Measurements from ENCODE around the gene BNC2.
"Not testable (repeated sequence)": the region's sequence is repeated elsewhere in the genome, so short reads cannot be mapped to it uniquely, and the experiment has no call there.

The BNC2 gene

GRCh38 chr9:16575986-16576245 lies 294.6 kb downstream of the BNC2 start:
- no peak for DNase-seq

GRCh38 chr9:16575142-16575985 lies 295.1 kb downstream of the BNC2 start:
- DNase-seq, result no peak

- DNase-seq, result no peak
These were observed 298.3 kb downstream of the BNC2 start for GRCh38 chr9:16572005-16572734.

GRCh38 chr9:16571127-16571802 lies 299.2 kb downstream of the BNC2 start:
- no peak for DNase-seq

GRCh38 chr9:16563446-16563845 lies 307.0 kb downstream of the BNC2 start:
- DNase-seq, result no peak

- no peak for DNase-seq
These were observed 309.3 kb downstream of the BNC2 start for GRCh38 chr9:16561121-16561520.

- DNase-seq, result no peak
These were observed 310.9 kb downstream of the BNC2 start for GRCh38 chr9:16559418-16560188.

- DNase-seq, result no peak
These were observed 314.7 kb downstream of the BNC2 start for GRCh38 chr9:16555802-16556201.

- no peak for DNase-seq
These were observed 316.5 kb downstream of the BNC2 start for GRCh38 chr9:16553869-16554540.

- no peak for DNase-seq
These were observed 318.2 kb downstream of the BNC2 start for GRCh38 chr9:16552252-16552651.

- DNase-seq, result no peak
These were observed 318.8 kb downstream of the BNC2 start for GRCh38 chr9:16551692-16552091.

- DNase-seq, result no peak
These were observed 324.8 kb downstream of the BNC2 start for GRCh38 chr9:16545639-16546038.

- no peak for DNase-seq
These were observed 325.6 kb downstream of the BNC2 start for GRCh38 chr9:16544842-16545241.

- DNase-seq, result no peak
These were observed 326.8 kb downstream of the BNC2 start for GRCh38 chr9:16543686-16544085.

- no peak for DNase-seq
These were observed 327.2 kb downstream of the BNC2 start for GRCh38 chr9:16543225-16543624.

- DNase-seq, result no peak
These were observed 328.2 kb downstream of the BNC2 start for GRCh38 chr9:16542290-16542689.

GRCh38 chr9:16540743-16541613 lies 329.5 kb downstream of the BNC2 start:
- no peak for DNase-seq

GRCh38 chr9:16539626-16540025 lies 330.8 kb downstream of the BNC2 start:
- DNase-seq, result not testable (repeated sequence)

- DNase-seq, result no peak
These were observed 334.9 kb downstream of the BNC2 start for GRCh38 chr9:16535555-16535954.

- DNase-seq, result no peak
These were observed 337.6 kb downstream of the BNC2 start for GRCh38 chr9:16532681-16533450.

GRCh38 chr9:16532272-16532671 lies 338.2 kb downstream of the BNC2 start:
- DNase-seq, result no peak
